HG03064 (cell line): ENCODE data around the gene KEL.

ENCODE experiments used
- ATAC-seq: cut with Tn5 transposase; IDR thresholded peaks from one replicate; pipeline ENCODE4 v1.9.1; 2021; ENCODE audit warnings: low read depth; ENCODE audit not compliant: unreplicated experiment

Gene KEL

DNA sequence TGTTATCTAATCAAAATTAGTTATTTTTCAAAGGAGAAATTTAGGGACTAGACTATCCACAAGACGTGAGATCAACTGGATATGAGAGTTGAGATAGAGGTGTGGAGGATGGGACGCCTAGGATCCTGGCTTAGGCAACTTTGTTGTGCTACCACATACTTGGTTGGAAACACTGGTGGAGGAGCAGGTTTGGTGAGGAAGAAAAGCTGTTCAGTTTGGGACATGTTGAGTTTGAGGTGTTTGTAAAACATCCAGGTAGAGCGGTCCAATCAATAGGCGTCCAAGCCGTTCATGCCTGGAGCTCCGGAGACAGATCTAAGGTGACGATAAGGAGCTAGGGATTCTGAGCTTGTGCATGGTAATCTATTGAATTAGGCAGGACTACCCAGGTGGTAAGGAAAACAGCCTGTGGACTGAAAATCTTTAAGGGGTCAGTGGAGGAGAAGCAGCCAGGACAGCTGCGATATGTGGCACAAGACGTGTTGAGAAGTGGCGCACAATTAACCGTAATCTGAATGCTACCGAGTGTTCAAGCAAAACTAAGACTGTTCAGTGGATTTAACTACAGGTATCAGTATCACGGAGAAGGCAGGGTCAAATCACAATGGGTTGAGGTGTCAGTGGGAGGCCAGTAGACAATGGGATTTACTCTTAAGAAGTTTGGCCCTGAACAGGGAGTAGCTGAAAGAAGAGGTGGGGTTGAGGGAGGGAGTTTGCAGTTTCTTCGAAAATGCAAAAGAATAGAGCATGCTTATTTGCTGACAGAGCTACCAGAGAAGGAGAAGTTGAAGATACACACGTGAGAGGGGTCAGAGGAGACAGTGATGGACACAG, 60.5 kb downstream of the KEL start:
- no peak for ATAC-seq

DNA sequence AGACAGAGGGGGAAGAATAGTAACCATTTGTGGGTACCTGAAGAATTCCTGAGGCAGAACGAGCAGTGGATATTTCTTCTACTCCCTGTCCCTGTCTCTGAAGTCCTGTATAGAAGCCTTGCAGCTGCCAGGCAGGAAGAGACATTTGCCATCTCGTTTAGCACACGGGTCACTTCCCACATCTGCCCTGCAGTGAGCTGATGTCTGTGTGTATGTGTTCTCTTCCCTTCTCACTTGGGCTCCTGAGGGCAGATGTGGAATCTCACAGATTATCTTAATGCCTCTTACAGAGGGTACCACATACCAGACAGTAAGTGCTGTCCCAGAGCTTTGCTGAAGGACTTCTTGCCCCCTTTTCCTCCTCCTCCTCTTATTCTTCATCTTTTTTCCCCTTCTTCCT, 62.5 kb downstream of the KEL start:
- no peak for ATAC-seq

DNA sequence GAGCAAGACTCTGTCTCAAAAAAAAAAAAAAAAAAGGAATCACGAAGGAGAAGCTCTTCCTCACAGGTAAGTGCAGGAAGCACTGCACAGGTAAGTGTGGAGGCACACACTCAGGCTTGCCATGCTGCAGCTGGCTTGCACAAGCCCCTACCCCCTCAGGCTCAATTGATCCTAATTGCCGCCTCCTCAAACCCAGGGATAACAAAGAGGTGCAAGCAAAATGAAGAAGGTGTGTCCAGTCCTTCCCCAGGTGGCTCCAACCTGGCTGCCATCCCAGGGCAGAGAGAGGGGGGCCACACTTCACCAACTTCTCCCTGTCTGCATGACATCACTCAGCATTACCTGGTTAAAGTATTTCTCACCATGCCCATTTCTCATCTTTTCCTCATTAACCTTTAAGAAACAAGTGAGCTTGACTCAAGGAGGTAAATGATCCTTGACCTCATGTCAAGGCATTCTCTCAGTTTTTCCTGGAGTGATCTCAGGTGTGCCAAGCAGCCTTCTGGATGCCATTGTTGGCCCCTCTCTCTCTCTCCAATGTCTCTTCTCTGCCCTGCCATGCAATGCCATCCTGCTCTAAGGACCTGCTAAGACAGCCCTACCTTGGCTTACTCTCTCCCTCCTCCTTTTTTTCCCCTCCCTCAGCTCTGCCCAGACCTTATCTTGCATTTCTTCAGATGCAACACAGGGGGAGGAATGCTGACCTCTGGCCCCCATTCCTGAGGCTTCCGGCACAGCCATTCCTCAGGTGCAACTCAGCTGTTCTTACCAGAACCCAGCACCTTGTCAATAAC, 63.6 kb downstream of the KEL start:
- ATAC-seq, result no peak

DNA sequence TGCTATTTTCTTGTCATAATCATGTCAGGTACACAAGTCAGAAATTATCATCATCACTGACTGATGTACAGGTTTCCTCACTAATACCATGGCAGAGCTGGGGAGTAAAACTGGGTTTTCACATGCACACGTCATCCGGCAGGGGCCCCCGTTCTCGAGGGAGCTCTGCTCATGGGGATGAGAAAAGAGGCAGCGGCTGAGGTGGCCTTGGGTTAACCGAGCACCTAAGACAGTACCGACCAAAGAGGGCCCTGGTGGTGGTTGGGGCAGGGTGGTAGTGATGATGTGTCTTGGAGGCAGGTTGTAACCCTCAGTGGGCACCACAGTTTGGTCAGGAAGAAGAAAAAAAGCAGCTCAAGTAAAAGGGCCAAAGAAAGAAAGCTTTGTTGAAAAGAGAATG, 64.5 kb downstream of the KEL start:
- no peak for ATAC-seq

DNA sequence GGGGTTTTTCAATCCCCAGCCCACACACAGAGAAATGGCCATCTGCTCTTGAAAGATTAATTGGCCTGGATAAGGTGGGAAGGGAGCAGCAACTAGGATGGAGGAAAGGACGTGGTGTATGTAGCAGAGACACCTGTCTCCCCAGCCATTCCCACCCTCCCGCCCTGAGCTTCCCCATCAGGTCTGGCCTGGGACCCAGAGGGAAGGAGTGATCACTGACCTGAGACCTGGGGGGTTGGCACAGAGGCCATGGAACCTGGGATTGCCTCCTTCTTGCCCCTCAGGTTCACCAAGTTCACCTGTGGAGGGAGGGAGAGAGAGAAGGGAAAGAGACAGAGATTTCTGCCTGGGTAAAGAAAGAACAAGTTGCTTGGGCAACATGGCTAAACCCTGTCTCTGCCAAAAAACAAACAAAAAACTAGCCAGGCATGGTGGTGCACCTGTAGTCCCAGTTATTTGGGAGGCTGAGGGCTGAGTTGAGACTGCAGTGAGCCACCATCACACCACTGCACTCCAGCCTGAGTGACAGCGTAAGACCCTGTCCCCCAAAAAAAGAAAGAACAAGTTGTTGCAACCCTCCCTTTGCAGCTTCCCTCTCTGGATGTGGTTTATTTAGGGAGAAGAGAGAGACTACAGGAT, 65.3 kb downstream of the KEL start:
- no peak for ATAC-seq

DNA sequence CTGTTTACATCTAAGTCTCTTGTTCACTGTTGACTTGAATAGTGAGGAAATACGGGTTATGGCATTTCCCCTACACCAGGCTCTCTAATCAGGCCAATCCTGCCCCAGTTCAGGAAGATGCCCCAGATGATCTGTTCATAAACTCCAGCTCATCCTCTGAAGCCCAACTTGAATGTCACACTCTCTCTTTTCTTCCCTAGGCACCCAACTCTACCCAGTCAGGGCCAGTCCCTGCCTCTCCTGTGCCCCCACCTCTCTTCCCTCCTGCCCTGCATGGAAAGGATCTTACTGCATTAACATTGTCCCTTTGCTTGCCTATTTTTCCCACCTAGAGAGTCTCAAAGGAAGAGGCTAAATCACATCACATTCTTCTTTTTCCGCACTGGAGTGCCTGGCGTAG, 66.0 kb downstream of the KEL start:
- ATAC-seq, result no peak

DNA sequence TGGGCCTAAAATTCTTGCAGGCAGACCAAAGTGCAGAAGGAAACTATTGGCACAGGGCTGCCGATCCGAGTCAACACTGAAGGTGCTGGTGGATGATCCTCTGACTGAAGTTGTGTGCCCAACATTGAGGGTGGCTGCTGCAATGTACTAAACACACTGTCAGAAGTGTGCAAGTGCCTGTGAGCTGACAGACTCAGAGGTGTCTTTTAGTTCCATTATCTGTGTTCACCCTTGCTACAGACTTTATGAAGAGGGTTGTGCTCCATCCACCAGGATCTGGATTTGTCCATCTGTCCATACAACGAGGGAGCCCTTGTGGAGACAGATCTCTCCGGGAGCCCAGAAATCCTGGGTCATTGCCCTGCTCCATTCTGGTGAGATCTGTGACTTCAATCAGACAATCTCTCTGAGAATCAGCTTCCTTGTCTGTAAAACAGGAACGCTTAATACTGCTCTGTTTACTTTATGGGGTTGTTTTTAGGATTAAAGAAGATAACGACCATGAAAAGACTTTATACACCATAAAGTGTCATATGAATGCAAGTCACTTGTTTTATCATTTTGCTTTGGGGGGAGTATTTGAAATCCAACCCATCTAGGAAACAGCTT, 67.1 kb downstream of the KEL start:
- no peak for ATAC-seq

DNA sequence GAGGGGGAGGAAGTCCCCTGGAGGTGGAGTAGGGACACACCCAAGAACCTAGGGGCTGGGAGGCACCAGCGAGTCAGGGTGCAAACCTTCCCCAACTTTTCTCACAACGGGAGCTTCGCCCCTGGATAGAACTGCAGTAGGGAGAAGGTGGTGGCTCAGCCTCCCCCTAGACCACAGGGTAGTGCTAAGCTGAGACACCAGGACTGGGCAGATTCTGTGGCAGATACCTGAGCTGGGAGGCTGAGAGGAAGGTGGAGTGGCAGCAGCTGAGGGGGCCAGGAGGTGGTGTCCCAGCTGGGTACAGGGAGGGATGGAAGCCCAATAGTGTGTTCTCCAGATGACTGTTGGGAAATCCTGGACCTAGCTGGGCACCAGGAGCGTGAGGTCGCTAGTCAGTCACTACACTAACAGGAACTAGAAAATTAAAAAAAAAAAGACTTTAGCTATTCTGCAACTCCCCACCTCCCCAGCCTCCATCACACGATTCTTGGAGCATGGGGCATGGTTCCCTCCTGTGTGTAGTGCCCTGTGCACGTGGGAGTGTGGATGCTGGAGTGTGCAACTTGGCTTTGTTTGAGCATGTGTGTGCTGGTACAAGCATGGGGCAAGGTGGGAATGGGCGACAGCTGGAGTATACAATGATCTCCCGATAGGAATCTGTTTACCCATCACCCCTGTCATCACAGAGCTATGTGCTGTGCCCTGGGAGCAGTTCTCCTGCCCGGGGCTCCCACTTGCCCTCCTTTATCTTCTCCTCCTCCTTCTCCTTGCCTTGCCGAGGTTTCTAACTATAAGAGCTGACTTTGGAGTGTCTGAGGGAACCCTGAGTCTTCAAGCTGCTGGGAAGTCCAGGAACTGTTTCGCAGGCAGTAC, 67.8 kb downstream of the KEL start:
- no peak for ATAC-seq

DNA sequence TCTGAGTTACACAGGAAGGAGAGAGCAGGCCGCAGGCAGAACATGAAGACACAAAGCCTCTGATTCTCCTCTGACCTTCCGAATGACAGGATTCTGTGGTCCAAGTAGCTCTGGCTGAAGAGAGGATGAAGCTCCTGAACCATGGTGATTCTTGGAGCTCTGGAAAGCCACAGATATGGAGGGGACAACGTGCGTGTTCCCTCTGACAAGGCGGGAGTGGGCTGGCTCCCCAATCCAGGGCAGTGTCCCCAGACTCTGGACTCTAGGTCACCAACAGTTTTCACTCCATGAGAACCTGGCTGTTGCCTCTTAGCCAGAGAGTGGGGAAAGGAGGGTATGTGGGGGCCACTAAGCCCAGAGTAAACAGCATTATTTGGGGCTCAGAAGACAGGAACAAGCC, 69.2 kb downstream of the KEL start:
- ATAC-seq, result no peak

DNA sequence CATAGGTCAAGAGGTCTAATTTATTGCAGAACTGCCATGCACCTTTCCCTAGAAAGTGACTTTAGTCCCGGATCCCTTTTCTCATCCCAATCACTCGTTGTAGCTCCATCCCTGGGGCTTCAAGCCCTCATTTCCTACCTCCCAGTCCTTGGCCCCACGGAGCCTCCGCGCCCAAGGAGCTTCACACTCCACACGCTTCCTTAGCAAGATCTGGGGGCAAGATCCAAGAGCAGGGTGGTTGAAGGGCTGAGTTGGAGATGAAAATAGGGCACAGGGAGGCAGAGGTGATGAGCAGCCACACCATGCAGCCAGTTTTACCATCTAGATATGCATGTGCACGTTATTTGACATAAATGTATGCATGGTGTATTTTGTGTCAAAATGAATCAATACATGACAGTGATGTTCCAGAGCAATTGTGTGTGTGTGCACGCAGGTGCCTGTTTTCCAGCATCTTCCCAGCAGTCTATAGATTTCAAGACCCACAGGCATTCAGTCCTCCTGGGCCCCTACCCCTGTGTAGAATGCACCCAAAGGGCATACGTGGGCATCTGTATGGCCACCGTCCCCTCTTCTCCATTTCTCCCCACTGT, 70.6 kb downstream of the KEL start:
- no peak for ATAC-seq
